ENCODE results near the gene CPEB4. TPM values are rescaled to one million over a fixed set of nuclear protein-coding genes. Genes with fewer than 3 reads are reported as not detected.

The CPEB4 gene
- total RNA-seq, 1 experiment from 2014 or later = 18.0 TPM

- no peak for DNase-seq (ENCODE audit: low read depth, low spot score)
- in situ Hi-C loops (cut with HindIII; ENCODE audit: low pct_unique_long_range_greater_than_20kb, low sequenced_read_pairs) = no loop called here
Measured at GRCh38 chr5:173920866-173921555, 32.9 kb downstream of the CPEB4 start.

- DNase-seq (ENCODE audit: low read depth, low spot score) = peak; percentile 17
- in situ Hi-C loops (cut with HindIII; ENCODE audit: low pct_unique_long_range_greater_than_20kb, low sequenced_read_pairs) = no loop called here
Measured at GRCh38 chr5:173922527-173922926, 34.4 kb downstream of the CPEB4 start.

- no peak for DNase-seq (ENCODE audit: low read depth, low spot score)
- in situ Hi-C loops (cut with HindIII; ENCODE audit: low pct_unique_long_range_greater_than_20kb, low sequenced_read_pairs) = no loop called here
Measured at GRCh38 chr5:173923218-173924095, 35.3 kb downstream of the CPEB4 start.

GRCh38 chr5:173924899-173925298 lies 36.8 kb downstream of the CPEB4 start:
- in situ Hi-C loops (cut with HindIII; ENCODE audit: low pct_unique_long_range_greater_than_20kb, low sequenced_read_pairs) = no loop called here
- no peak for DNase-seq (ENCODE audit: low read depth, low spot score)

- in situ Hi-C loops (cut with HindIII; ENCODE audit: low pct_unique_long_range_greater_than_20kb, low sequenced_read_pairs) = no loop called here
- peak; percentile 61 for DNase-seq (ENCODE audit: low read depth, low spot score)
Measured at GRCh38 chr5:173925449-173926071, 37.4 kb downstream of the CPEB4 start.

- DNase-seq (ENCODE audit: low read depth, low spot score) = no peak
- in situ Hi-C loops (cut with HindIII; ENCODE audit: low pct_unique_long_range_greater_than_20kb, low sequenced_read_pairs) = no loop called here
Measured at GRCh38 chr5:173926359-173926758, 38.2 kb downstream of the CPEB4 start.

- no peak for DNase-seq (ENCODE audit: low read depth, low spot score)
- in situ Hi-C loops (cut with HindIII; ENCODE audit: low pct_unique_long_range_greater_than_20kb, low sequenced_read_pairs) = no loop called here
Measured at GRCh38 chr5:173928871-173929574, 40.9 kb downstream of the CPEB4 start.

GRCh38 chr5:173932695-173933139 lies 44.6 kb downstream of the CPEB4 start:
- no peak for DNase-seq (ENCODE audit: low read depth, low spot score)
- in situ Hi-C loops (cut with HindIII; ENCODE audit: low pct_unique_long_range_greater_than_20kb, low sequenced_read_pairs) = no loop called here

GRCh38 chr5:173933901-173934300 lies 45.8 kb downstream of the CPEB4 start:
- in situ Hi-C loops (cut with HindIII; ENCODE audit: low pct_unique_long_range_greater_than_20kb, low sequenced_read_pairs) = no loop called here
- DNase-seq (ENCODE audit: low read depth, low spot score) = no peak

GRCh38 chr5:173935396-173935795 lies 47.2 kb downstream of the CPEB4 start:
- no peak for DNase-seq (ENCODE audit: low read depth, low spot score)
- in situ Hi-C loops (cut with HindIII; ENCODE audit: low pct_unique_long_range_greater_than_20kb, low sequenced_read_pairs) = no loop called here

GRCh38 chr5:173940269-173940668 lies 52.1 kb downstream of the CPEB4 start:
- in situ Hi-C loops (cut with HindIII; ENCODE audit: low pct_unique_long_range_greater_than_20kb, low sequenced_read_pairs) = no loop called here
- no peak for DNase-seq (ENCODE audit: low read depth, low spot score)

- DNase-seq (ENCODE audit: low read depth, low spot score) = no peak
- in situ Hi-C loops (cut with HindIII; ENCODE audit: low pct_unique_long_range_greater_than_20kb, low sequenced_read_pairs) = no loop called here
Measured at GRCh38 chr5:173941102-173941501, 53.0 kb downstream of the CPEB4 start.

GRCh38 chr5:173941758-173942401 lies 53.7 kb downstream of the CPEB4 start:
- in situ Hi-C loops (cut with HindIII; ENCODE audit: low pct_unique_long_range_greater_than_20kb, low sequenced_read_pairs) = no loop called here
- no peak for DNase-seq (ENCODE audit: low read depth, low spot score)

GRCh38 chr5:173944511-173944910 lies 56.4 kb downstream of the CPEB4 start:
- DNase-seq (ENCODE audit: low read depth, low spot score) = no peak
- in situ Hi-C loops (cut with HindIII; ENCODE audit: low pct_unique_long_range_greater_than_20kb, low sequenced_read_pairs) = no loop called here

- no peak for DNase-seq (ENCODE audit: low read depth, low spot score)
- in situ Hi-C loops (cut with HindIII; ENCODE audit: low pct_unique_long_range_greater_than_20kb, low sequenced_read_pairs) = no loop called here
Measured at GRCh38 chr5:173945160-173945559, 57.0 kb downstream of the CPEB4 start.

GRCh38 chr5:173946323-173946722 lies 58.2 kb downstream of the CPEB4 start:
- DNase-seq (ENCODE audit: low read depth, low spot score) = no peak
- in situ Hi-C loops (cut with HindIII; ENCODE audit: low pct_unique_long_range_greater_than_20kb, low sequenced_read_pairs) = no loop called here

GRCh38 chr5:173950829-173951228 lies 62.7 kb downstream of the CPEB4 start:
- no peak for DNase-seq (ENCODE audit: low read depth, low spot score)
- in situ Hi-C loops (cut with HindIII; ENCODE audit: low pct_unique_long_range_greater_than_20kb, low sequenced_read_pairs) = no loop called here

Data from SK-MEL-5 (cell line).